HL-60 (cell line): ENCODE measurements around the gene SLC16A12.

Experiments used
- CTCF ChIP-seq: IDR thresholded peaks from one replicate; pipeline ENCODE4 v1.5.1; 2011; ENCODE audit warnings: low read length, control low read depth, inconsistent platforms; ENCODE audit not compliant: insufficient read depth
- GABPA ChIP-seq: IDR thresholded peaks from 2 replicates; pipeline ENCODE4 v1.6.1; 2012; ENCODE audit warnings: low read depth
- POLR2AphosphoS5 ChIP-seq: IDR thresholded peaks from 2 replicates; pipeline ENCODE4 v1.6.1; 2012; ENCODE audit warnings: low read depth

DNA sequence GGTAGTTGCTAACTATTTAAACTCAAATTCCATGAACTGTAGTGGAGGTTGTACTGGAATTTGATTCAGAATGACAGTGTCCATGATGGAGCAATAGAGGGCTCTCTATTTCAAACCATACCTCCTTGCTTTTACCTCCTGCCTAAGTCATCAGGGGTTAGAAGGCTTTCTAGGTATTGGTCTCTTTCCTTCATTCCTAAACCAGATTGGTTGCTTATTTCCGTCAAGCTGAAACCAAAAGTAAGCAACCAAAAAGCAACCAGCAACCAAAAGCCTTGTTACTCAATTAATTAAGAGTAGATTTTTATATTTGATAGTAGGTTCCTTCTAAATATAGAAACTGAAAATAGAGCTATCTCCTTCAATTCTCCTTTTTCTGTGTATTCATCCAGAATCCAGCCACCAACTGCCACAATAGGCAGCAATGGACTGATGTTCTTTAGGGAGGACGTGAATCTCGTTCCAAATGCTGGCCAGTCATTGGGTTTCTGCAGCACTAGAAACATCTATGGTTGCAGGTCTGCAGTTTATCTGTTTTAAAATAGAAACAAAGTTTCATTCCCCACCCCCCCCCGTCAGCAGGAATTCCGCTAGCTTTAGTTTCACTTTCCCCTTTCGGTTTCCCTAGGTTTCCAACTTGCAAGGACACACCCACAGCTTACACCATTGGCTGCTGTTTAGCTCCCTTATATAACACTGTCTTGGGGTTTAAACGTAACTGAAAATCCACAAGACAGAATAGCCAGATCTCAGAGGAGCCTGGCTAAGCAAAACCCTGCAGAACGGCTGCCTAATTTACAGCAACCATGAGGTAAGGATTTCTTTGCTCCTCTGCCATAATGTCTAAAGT is 143.3 kb downstream of the SLC16A12 start, which contains the start of gene IFIT1:
- TF ChIP-seq POLR2AphosphoS5: no peak
- no peak for TF ChIP-seq CTCF
- no peak for TF ChIP-seq GABPA
